Activated T-helper 9 cell treated with anti-CD3 and anti-CD28 coated beads, Interleukin-2, amount 50 U/mL, for 16 hours (primary cell): ENCODE measurements around the gene EEF1A2.

Experiments
- DNase-seq: peaks from one replicate; pipeline ENCODE4 v3.0.0-alpha.2; 2020; ENCODE audit warnings: low read depth

Gene EEF1A2

DNA sequence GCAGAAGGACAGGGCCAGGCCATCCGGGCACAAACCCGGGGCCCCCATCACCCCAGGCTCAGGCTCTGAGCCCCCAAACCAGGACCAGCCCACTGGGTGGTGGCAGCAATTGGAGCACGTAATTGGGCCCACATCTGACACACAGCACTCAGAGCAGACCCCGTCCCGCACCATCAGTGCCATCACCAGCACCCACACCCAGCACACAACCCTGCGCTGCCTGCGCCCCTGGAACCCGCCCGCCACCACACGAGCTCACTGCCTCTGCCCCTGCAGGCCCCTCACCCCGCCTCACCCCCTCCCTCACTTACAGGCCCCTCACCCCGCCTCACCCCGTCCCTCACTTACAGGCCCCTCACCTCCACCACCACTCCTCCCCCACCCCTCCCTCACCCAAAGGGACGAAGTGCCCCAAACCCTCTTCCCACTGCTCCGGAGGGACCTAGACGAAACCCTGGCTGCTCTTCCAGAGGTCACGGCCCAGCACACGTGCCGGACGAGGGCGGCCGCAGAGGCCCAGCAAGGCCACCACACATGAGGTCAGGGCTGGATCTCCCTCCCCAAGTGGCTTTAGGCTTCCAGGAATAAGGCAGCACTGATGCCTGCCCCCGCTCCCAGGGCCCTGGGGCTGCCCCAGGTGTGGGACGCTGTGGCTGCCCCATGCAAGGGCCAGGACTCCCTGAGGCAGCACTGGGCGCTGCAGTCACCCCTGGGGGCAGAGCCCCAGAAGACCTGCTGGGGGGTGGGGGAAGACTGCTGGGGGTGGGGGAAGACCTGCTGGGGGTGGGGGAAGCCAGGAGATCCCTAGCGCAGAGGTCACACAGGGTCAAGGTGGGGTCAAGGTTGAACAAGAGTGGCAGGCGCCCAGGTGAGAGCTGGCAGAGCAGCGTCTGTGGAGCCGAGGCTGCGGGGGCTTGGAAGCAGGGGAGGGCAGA lies 48.8 kb downstream of the EEF1A2 start:
- no peak for DNase-seq

DNA sequence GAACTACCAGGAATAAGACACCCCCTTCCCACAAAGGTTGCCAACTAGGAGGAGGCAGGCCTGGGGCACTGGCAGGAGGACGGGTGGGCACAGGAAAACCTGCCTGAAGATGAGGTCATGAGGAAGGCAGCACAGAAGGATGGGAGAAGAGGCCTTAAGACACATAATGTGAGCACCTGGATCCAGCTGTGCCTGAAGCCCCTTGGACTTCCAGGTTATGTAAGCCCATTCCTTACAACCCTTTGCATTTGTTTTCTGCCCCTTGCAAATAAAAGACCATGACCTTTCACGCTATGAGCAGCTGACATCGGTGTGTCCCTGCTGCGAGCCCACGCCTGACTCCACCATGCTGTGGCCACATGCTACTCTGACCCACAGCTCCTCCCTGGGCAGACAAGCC lies 49.9 kb downstream of the EEF1A2 start:
- DNase-seq, result no peak

DNA sequence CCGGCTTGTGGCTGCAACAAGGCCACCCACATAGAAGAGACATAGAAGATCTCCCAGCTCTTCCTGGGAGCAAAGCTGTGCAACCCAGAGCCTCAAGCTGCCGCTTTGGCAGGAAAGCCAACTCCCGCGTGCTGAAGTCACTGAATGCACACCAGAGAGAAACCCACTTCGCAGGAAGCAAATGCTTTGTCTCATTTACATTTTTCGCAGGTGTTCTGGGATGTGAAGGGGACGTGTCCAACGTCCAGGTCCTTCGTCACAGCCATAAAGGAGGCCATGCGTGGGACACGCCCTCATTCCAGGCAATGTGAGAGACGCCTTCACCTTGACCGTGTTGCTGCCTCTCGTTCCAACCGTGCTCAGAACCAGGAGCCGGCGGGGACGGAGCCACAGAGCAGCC lies 50.9 kb downstream of the EEF1A2 start:
- DNase-seq, result no peak

- DNase-seq, result no peak
These were observed 51.6 kb downstream of the EEF1A2 start for GRCh38 chr20:63447320-63447719.

DNA sequence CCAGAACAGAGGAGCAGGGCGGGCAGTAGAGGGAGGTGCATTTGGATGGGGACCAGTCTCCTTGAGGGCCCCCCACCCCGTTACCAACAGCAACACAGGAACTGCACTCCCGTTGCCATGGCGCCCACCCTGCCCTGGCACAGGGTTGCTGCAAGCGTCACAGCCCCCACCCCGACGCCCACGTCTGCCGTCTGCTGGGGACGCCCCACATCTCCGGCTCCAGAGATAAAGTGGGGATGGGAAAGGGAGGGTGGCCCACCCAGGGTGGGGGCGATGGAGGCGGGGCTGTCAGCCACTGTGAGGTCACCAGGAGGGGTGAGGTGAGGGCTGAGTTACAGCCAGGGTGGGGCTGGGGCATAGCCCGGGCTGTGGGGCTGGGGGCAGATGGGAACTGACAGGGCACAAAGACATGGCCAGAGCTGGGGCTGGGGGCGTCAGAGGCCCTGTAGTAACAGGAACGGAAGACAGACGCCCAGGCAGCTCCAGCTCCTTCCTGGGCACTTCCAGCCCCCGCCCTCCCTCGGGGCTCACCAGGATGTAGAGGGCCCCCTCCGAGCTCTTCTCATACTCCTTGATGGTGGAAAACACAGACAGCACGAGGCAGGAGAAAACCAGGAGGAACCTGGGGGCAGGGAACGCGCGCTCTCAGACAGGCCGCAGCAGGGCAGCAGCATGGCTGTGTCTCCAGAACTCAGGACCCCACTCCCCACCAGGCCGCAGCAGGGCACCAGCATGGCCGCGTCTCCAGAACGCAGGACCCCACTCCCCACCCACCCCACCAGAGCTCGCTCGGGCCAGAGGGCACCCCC lies 52.5 kb downstream of the EEF1A2 start:
- DNase-seq, result no peak

GRCh38 chr20:63445075-63445734 lies 53.7 kb downstream of the EEF1A2 start:
- no peak for DNase-seq

- DNase-seq, result no peak
These were observed 54.3 kb downstream of the EEF1A2 start for GRCh38 chr20:63444548-63444947.

DNA sequence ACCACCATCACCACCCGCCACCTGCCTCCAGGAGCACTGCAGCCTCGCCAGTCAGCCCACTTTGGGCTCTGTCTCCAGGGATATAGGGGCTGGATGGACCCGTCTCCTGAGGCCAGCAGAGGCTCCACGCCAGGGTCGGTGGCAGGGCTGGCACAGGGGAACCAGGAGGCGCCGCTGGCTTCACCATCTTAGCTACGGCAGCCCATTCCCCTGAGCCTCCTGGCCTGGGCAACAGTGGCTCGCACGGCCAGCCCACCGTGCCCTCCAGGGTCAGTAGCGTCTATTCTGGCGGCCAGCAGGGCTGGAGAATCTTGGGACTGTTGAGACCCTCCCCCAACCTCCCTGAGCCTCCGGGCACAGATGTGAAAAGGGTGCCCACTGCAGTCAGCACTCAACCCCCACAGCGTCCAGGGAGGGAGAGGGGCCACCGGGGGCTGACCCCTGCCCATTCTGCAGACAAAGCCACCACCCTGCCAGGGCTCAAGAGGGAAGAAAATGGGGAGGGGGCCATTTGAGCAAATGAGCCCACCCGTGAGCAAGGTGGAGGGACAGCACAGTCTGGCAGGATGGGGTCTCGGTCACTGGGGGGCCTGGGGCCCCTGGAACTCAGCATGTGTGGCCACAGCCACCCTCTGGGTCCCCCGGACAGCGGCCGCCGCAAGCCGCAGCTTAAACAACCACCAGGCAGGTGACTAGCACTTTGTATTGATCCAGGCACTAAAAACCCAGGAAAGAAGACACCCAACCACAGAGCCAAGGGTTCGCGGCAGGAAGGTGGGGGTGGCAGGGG lies 55.1 kb downstream of the EEF1A2 start:
- no peak for DNase-seq

DNA sequence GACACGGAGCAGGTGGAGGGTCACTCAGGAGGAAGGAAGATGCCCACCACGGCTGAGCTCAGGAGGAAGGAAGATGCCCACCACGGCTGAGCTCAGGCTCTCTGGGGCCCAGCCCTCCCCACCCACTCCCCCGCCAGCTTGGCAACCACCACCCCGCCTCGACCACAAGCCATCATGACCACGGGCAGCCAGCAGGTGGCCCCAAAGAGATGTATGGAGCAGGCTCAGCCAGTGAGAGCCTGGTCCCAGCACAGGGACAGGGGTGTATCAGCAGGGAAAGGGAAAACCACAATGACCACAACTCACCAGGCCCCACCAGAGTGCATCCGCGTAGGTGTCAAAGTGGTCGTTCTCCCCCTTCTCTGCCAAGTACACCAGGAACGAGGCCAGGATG lies 56.8 kb downstream of the EEF1A2 start:
- DNase-seq, result peak; percentile 41

DNA sequence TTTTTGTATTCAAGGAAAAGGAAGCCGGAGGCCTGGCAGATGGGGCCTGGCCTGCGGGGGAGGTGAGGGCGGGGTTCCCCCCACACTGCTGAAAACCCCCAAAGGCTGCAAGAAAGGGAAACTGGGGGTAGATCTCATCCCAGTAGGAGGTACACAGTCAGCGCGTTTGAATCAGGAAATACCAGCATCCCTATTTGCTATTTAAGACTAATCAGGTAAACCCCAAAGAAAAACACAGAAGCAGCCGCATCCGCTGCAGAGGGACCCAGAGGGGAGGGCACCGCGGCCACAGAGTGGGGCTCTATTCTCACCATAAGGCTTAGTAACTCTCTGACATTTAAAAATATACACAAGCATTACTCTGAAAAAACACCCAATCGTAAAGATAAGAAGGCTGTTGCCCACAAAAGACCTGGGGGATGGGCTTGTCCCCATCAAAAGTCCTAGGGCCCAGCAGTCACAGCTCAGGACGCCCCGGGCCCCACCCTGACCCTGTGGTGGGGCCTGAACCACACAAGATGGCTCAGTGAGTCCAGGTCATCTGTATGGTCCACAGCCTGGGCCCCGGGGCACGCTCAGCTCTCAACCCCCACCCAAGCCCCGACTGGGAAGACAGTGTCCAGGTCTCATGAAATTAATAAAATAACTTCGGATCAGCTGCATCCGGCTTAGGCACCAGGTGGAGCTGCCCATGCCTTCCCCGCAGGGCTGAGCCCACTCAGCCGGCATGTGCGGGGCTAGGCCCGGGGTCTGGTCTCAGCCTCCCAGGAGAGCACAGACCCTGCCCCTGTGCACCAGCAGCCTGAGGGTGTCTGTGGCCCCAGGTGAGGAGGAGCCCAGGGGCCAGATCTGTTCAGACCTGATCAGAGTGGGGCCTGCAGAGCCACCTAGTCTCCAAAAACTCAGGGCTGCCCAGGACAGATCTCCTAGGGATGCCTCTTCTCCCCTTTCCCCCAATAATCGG lies 57.5 kb downstream of the EEF1A2 start:
- no peak for DNase-seq

DNA sequence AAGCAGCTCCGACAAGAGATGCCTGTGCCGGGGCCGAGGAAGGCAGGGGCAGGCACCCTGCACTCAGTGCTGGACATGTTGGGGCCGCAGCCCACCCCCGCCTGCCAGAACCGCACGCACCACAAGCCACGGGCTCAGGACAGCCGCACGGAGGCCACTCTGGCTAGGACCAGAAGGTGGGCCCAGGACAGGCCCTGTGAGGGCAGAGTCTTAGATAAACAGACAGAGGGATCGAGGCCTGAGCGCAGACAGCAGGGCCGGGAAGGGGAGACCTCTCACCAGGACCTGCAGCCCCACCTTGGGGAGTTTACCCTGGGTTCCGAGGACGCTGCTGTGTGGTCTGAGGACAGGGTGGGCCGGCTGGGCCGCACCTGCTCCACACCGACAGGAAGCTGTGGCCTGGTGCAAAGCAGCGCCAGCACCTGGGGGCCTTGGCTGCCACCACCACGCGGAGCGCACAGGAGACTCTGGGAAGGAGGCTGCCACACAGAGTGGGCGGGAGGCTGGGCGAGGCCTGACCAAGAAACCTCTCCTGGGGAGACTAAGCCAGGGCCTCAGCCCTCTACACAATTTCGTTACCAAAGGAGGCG lies 58.4 kb downstream of the EEF1A2 start:
- DNase-seq, result no peak

- no peak for DNase-seq
These were observed 59.0 kb downstream of the EEF1A2 start for GRCh38 chr20:63439866-63440265.

GRCh38 chr20:63438121-63438520 lies 60.8 kb downstream of the EEF1A2 start:
- DNase-seq, result no peak
